Stimulated activated CD8-positive, alpha-beta memory T cell treated with anti-CD3 and anti-CD28 coated beads, Interleukin-2, amount 100 ng/mL, for 1 hour (primary cell): ENCODE measurements around the gene ANAPC2.

Source experiments
- DNase-seq, 2 donors: peaks; one replicate each; pipeline ENCODE4 v3.0.0-alpha.2; 2020; ENCODE audit warnings: low read depth in 2 of 2

Gene ANAPC2

DNA sequence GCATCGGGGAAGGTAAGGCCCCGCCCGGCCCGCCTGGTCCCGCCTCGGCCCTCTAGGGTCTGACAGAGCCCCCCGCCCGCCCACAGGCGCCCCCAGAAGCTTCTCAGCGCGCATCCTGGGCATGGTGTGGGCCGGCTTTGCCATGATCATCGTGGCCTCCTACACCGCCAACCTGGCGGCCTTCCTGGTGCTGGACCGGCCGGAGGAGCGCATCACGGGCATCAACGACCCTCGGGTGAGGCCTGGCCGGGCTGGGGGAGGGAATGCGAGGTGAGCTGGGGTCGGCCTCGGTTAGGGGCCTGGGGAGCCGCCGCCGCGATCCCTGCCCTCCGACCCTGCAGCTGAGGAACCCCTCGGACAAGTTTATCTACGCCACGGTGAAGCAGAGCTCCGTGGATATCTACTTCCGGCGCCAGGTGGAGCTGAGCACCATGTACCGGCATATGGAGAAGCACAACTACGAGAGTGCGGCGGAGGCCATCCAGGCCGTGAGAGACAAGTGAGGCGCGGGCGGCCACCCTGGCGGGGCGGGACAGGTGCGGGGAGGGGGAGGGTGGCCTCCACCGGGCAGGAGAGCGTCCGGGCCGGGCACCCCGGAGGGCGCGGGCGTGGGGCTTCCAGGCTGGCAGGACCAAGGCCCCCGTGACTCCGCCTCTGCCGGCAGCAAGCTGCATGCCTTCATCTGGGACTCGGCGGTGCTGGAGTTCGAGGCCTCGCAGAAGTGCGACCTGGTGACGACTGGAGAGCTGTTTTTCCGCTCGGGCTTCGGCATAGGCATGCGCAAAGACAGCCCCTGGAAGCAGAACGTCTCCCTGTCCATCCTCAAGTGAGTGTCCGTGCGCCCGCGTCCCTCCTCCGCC is 25.6 kb downstream of the ANAPC2 start:
- DNase-seq = no peak

- DNase-seq = no peak
Observed at GRCh38 chr9:137161558-137162486, 26.5 kb downstream of the ANAPC2 start.

DNA sequence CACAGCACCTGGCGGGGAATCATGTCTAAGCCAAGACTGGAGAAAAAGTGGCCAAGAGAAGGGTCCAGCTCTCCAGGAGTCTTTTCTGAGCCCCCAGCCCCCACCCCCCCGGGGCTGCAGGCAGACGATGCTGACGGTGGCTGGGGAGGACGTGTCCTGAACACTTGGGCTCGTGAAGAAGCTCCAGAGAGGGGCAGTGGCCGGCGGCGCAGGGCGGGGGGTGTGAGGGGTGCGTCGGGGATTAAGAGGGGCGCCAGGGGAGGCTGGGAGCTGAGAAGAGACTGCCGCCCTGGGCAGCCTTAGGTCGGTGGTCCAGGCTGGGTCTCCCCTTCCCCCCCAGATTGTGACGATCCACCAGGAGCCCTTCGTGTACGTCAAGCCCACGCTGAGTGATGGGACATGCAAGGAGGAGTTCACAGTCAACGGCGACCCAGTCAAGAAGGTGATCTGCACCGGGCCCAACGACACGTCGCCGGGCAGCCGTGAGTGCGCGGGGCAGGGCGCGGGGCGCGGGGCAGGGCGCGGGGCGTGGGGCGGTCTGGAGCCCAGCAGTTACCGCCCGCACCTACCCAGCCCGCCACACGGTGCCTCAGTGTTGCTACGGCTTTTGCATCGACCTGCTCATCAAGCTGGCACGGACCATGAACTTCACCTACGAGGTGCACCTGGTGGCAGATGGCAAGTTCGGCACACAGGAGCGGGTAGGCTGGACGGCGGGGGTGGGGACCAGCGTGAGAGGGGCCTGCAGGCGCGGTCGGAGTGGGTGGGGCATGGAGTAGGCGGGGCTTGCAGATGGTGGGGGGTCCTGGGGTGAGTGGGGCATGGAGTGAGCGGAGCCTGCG is 27.4 kb downstream of the ANAPC2 start:
- no peak for DNase-seq

- no peak for DNase-seq
Observed at GRCh38 chr9:137160054-137160425, 28.3 kb downstream of the ANAPC2 start.

- no peak for DNase-seq
Observed at GRCh38 chr9:137159105-137160053, 29.0 kb downstream of the ANAPC2 start.

- no peak for DNase-seq
Observed at GRCh38 chr9:137158625-137159024, 29.7 kb downstream of the ANAPC2 start.

- DNase-seq = no peak
Observed at GRCh38 chr9:137157618-137158415, 30.5 kb downstream of the ANAPC2 start.

DNA sequence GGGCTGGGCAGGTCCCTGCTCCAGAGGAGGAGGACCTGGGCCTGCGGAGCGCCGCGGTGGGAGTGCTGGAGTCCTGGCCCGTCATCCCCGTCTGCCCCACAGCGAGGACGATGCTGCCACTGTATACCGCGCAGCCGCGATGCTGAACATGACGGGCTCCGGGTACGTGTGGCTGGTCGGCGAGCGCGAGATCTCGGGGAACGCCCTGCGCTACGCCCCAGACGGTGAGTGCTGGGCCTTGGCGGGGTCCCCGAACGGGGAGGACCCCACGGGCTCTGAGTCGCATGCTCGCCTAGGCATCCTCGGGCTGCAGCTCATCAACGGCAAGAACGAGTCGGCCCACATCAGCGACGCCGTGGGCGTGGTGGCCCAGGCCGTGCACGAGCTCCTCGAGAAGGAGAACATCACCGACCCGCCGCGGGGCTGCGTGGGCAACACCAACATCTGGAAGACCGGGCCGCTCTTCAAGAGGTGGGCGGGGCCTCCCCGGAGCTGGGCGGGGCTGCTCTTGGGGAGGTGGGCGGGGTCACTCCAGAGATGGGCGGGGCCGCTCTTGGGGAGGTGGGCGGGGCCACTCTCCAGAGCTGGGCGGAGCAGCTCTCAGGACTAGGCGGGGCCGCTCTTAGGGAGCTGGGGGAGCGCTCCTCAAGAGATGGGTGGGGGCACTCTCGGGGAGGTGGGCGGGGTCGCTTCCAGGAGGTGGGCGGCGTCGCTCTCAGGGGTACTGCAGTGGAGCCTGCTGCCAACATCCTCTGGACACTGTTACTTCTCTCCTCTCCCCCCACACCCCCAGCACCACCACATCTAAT is 31.6 kb downstream of the ANAPC2 start:
- DNase-seq = peak; percentile 14 to 37

GRCh38 chr9:137152844-137153405 is 35.4 kb downstream of the ANAPC2 start:
- DNase-seq = no peak

GRCh38 chr9:137150617-137151457 is 37.5 kb downstream of the ANAPC2 start:
- no peak for DNase-seq

DNA sequence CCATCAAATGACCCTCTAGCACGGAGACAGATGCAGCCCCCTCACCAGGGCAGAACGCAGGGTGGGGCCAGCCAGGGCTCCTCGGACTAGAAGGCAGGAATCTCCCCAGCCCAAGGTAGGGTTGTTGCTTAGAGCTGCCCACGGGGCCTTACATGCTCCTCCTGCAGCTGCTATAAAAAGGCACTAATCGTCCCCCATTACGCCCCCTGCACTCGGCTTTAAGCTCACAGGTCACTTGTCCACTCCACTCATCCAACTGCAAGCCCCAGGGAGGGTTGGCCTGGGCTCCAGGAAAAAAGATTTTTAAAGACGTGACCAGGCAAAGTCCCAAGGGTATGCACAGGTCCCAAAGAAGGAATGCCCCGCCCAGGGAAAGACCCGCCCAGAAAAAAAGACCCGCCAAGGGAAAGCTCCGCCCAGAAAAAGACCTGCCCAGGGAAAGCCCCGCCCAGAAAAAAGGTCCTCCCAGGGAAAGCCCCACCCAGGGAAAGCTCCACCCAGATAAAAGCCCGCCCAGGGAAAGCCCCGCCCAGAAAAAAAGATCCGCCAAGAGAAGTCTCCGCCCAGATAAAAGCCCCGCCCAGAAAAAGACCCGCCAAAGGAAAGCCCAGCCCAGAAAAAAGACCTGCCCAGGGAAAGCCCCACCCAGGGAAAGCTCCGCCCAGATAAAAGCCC is 38.3 kb downstream of the ANAPC2 start:
- DNase-seq = no peak

- DNase-seq = no peak
Observed at GRCh38 chr9:137149363-137149762, 39.0 kb downstream of the ANAPC2 start.

GRCh38 chr9:137148661-137149060 is 39.7 kb downstream of the ANAPC2 start:
- DNase-seq = no peak

GRCh38 chr9:137148242-137148641 is 40.1 kb downstream of the ANAPC2 start:
- no peak for DNase-seq

DNA sequence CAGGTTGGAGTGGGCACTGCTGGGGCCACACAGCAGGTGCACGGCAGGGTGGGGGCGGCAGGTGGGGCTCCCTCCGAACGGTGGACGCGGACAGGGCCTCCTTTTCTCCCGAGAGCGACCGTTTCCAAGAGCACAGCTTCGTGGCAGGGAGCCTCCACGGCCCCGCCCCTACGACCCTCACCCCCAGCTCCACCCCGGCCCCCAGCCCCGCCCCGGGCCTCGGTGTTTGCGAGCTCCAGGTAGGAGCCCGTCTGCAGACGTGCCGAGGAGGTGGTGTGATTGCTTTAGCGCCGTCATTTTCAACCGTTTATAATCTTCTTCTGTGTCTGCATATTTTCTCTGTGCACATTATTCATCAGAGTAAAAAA is 40.6 kb downstream of the ANAPC2 start:
- no peak for DNase-seq

- no peak for DNase-seq
Observed at GRCh38 chr9:137147091-137147792, 41.1 kb downstream of the ANAPC2 start.

DNA sequence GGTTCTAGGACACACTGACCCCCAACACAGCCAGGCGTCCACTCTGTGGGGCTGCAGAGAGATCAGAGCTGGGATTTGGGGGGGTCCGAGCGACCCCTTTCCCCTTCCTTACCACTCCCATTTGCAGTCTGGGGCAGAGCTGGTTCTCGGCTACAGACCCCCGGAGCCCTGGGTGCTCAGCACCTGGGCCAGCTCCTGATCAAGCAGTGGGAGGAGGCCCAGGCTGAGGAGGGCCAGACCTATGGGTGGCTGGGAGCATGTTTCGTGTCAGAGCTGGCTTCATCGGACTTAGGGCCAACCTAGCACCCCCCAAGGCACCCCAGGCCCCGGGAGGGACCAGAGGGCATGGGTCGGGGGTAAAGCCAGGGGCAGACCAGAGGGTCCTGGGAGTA is 41.8 kb downstream of the ANAPC2 start:
- DNase-seq = no peak
